ACC112 (cell line): ENCODE data around the gene CLSTN3.

Source experiments
- H2AFZ ChIP-seq: fragments of 200-600 bp; sonication (generic); one replicate; pipeline ENCODE4 v1.6.0; 2017; ENCODE audit warnings: antibody characterized with exemption, low read length; ENCODE audit not compliant: unreplicated experiment
- H3K27ac ChIP-seq: fragments of 200-600 bp; sonication (generic); 2 replicates; pipeline ENCODE4 v1.5.1; 2014; ENCODE audit warnings: low read depth, mild to moderate bottlenecking, antibody characterized with exemption, low read length, moderate library complexity
- H3K27me3 ChIP-seq: fragments of 200-600 bp; sonication (generic); 2 replicates; pipeline ENCODE4 v1.6.1; 2014; ENCODE audit warnings: mild to moderate bottlenecking, antibody characterized with exemption, low read length, moderate library complexity, mixed read lengths; ENCODE audit not compliant: insufficient read depth
- H3K36me3 ChIP-seq: fragments of 200-600 bp; sonication (generic); 2 replicates; pipeline ENCODE4 v1.6.1; 2016; ENCODE audit warnings: mild to moderate bottlenecking, antibody characterized with exemption, low read length, moderate library complexity, mixed read lengths; ENCODE audit not compliant: insufficient read depth
- H3K4me1 ChIP-seq: fragments of 200-600 bp; sonication (generic); one replicate; pipeline ENCODE4 v1.6.1; 2016; ENCODE audit warnings: low read length, mixed read lengths; ENCODE audit not compliant: insufficient read depth, unreplicated experiment, control insufficient read depth
- H3K4me3 ChIP-seq: fragments of 200-600 bp; sonication (generic); 2 replicates; pipeline ENCODE4 v1.5.1; 2014; ENCODE audit warnings: mild to moderate bottlenecking, low read depth, low read length
- H3K79me2 ChIP-seq: fragments of 200-600 bp; sonication (generic); one replicate; pipeline ENCODE4 v1.6.0; 2016; ENCODE audit warnings: low read length; ENCODE audit not compliant: control insufficient read depth, unreplicated experiment, insufficient read depth

CLSTN3 gene

DNA sequence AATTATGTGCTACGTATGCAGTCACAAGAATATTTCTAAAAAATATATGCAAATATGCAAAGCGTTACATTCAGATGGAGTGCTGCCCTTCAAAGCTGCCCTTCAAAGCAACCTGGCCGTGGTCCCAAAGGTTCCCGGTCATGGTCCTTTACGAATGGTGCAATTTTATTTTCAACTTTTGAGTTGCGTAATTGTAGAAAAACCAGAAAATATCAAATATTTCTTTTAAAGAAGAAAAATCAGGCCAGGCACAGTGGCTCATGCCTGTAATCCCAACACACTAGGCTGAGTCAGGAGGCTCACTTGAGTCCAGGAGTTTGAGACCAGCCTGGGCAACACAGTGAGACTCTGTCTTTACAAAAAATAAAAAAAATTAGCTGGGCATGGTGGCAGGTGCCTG, 21.4 kb downstream of the CLSTN3 start:
- Histone ChIP-seq H2AFZ (no peak overlapping the region), H3K27ac (no peak overlapping the region), H3K79me2 (no peaks in the 10 kb centered on the region), H3K4me3 (no peak overlapping the region), H3K4me1 (peaks cover 2% of the 10 kb centered on the region), H3K36me3 (peaks cover 4% of the 10 kb centered on the region; the same call in 1 of the 2 replicates), H3K27me3 (no peaks in the 10 kb centered on the region)

DNA sequence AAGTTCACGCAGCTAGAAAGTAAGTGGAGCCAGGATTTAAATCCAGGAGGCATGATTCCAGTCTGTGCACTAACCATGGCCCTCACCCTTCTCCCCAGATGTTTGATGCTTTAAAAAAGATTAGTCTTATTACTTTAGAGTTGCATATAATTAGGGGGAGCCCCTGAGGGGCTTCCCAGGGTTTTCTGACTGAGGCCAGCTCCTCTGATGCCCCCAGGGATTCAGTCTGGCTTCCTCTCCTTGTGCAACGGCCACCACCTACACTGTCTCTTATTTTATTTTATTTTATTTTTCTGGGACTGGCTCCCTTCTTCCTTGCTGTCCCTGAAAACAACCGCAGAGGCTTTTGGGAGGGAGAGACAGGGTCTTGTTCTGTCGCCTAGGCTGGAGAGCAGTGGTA, 22.6 kb downstream of the CLSTN3 start:
- Histone ChIP-seq H2AFZ (no peak overlapping the region), H3K27ac (no peak overlapping the region), H3K4me3 (no peak overlapping the region), H3K36me3 (peaks cover 4% of the 10 kb centered on the region; the same call in 1 of the 2 replicates), H3K27me3 (no peaks in the 10 kb centered on the region), H3K79me2 (no peaks in the 10 kb centered on the region), H3K4me1 (no peaks in the 10 kb centered on the region)

DNA sequence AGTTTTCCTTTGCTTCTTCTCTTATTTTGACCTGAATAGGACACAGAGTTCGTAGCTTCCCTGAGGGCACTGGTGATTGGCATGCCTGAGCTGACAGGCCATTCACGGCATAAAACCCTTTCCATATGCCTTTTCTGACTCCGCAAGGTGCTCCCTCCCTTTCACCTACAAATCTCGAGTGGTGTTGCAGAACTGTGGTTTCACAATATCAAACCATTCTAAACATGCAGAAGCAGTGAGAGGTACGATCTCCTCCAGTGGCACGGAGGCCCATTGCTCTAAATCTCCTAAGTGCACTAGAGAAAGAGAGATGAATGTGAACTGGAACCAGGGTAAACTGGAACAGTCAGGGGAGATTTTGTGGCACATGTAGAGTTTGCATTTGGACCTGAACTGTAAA, 23.9 kb downstream of the CLSTN3 start:
- no peaks in the 10 kb centered on the region for H3K4me1 ChIP-seq
- H3K4me3 ChIP-seq: no peak overlapping the region
- H3K27ac ChIP-seq: no peak overlapping the region
- H3K79me2 ChIP-seq: no peaks in the 10 kb centered on the region
- H3K27me3 ChIP-seq: no peaks in the 10 kb centered on the region
- no peak overlapping the region for H2AFZ ChIP-seq
- H3K36me3 ChIP-seq: peaks cover 2% of the 10 kb centered on the region; the same call in 1 of the 2 replicates

DNA sequence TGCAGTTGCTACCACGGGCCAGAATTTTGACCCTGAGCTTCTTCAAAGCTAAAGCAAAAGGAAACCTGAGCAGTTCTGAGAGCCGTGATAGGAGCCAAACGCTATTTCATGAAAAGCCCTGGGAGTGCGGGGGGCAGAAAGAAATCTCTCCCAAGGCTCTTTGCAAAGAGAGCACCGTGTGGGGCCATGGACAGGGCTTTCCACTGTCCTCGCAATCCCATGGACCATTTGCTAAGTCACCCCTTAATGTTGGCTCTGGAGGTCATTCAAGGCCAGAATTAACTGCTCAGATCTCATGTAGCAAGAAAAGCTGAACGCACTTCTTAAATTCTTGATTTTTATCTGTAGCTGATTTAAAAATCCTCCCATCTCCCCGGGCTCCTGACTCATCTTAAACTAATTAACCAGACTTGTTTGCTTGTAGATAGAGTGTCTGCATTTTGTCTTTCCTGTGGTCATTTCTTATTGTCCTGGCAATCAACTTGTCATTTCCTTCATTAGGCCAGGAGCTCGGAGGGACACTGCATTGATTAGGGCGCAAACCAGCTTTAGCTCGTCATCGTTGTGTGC, 24.8 kb downstream of the CLSTN3 start:
- Histone ChIP-seq H3K79me2 (no peaks in the 10 kb centered on the region), H3K27ac (no peak overlapping the region), H3K27me3 (no peaks in the 10 kb centered on the region), H3K4me1 (no peaks in the 10 kb centered on the region), H3K36me3 (no peaks in the 10 kb centered on the region), H2AFZ (no peak overlapping the region), H3K4me3 (no peak overlapping the region)

DNA sequence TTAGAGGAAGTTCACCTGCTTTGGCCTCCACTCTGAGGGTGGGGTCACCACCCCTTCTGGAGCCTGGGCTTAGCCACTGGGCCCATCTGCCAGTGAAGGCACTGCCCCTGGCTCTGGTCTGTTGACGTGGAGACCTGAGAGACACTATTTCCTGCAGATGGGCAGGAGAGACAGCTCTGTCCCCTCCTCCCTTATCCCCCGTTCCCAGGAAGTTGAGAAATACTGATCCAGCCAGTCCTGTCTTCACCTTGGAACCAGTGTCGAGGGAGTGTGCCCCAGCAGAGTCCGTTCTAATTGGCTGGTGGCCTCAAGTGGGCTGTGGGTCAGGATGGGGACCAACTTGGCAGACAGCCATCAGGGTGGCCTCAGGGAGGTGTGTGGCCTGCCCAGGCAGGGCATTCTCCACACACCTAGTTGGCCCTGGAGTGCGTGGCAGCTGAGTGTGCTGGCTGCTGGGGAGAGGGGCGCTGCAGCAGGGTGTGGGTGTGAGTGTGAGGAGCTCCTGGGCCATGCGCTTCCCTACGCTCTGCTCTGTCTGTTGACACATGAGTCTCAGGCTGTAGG, 25.4 kb downstream of the CLSTN3 start:
- H3K4me3 ChIP-seq: no peak overlapping the region
- H3K27me3 ChIP-seq: no peaks in the 10 kb centered on the region
- H3K4me1 ChIP-seq: no peaks in the 10 kb centered on the region
- H3K79me2 ChIP-seq: no peaks in the 10 kb centered on the region
- H3K27ac ChIP-seq: no peak overlapping the region
- no peaks in the 10 kb centered on the region for H3K36me3 ChIP-seq
- no peak overlapping the region for H2AFZ ChIP-seq

DNA sequence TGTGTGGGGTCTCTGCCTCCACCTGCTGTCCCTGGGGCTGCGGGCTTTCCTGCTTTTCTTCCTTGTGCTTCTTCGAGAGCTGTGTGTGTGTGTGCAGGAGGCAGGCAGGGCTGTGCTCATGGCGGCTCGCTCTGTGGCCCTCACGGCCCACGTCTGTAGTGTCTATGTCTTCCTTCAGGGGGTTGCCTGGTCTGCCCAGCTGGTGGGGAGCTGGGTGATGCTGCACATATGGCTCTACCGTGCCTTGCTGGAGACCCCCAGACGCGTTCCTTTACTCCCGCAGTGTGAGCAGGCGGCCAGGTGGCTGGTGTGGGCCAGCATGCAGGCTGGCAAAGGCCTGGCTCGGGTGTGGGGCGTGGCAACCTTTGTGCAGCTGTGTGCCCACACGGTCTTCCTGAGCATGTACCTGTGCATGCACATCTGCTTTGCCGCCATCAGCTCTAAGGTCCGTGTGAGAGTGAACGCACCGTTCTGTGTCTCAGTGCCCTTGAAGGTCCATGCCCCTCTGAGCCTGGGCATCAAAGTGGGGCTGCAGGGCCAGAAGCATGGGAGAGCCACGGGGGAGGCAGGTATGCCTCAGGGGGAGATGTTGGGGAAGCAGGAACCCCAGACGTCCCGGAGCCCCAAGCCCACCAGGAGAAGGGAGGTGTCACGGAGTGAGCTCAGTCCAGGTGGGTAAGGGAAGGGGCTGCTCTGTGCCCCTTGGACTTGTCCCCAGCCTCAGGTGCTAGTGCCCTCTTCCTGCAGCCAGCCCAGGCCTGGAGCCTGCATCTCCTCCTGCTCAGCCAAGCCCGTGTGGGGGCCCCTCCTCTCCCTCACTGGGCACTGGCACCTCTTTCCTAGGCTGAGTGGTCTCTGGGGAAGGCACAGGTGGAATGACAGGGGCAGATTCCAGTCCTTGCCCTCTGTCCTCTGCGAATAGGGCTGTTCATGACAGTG, 26.4 kb downstream of the CLSTN3 start:
- Histone ChIP-seq H3K36me3 (no peaks in the 10 kb centered on the region), H3K4me3 (no peak overlapping the region), H3K79me2 (no peaks in the 10 kb centered on the region), H3K27me3 (peaks cover 3% of the 10 kb centered on the region; the same call in 1 of the 2 replicates), H3K4me1 (no peaks in the 10 kb centered on the region), H2AFZ (no peak overlapping the region), H3K27ac (no peak overlapping the region)

DNA sequence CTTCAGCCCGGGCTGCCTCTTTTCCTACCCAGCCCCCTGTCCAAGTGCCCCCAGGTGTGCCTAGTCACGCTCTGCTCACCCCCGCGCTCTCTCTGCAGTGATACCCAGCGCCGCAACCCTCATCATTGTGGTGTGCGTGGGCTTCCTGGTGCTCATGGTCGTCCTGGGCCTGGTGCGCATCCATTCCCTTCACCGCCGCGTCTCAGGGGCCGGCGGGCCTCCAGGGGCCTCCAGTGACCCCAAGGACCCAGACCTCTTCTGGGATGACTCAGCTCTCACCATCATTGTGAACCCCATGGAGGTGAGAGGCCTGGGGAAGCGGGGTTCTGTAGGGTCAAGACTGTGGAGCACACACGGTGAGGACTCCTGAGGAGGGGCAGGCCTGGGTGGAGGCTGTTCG, 27.2 kb downstream of the CLSTN3 start:
- Histone ChIP-seq H2AFZ (no peak overlapping the region), H3K27me3 (peaks cover 7% of the 10 kb centered on the region), H3K36me3 (no peaks in the 10 kb centered on the region), H3K79me2 (no peaks in the 10 kb centered on the region), H3K4me3 (no peak overlapping the region), H3K27ac (no peak overlapping the region), H3K4me1 (no peaks in the 10 kb centered on the region)

DNA sequence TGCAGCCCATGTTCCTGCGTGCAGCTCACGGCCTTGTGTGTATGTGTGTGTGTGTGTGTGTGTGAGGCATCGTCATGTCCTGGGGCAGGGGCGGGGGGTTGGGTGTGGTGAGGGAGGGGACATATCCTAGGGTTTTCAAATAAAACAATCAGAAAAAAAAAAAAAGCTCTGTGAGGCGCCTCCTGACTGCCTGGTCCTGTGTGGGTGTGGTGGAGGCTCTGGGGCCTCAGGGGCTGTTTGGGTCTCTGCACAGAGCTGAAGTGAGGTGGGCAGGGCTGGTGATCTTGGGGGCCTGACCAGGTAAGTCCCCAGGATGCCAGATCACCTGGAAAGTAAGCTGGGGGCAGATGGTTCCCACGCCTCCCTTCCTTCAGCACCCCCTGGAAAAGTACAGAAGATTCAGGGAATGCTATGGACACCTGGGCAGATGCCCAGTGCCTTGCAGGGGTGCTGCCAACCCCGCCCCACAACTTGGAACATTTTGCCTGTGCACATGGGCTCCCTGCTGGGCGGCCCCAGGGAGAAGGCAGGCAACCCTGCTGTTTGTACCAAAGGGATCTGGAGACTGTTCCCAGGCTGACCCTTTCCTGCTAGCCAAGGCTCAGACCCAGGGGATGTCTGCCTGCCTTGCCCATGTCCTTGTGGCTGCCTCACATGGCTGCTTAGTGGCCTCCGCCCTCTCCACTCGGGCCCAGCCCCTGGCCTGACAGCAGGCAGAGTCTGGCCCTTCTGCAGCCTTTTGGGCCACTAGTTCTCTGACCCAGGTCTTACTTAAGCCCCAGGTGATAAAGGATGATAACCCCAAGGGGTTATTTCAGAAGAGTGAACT, 28.8 kb downstream of the CLSTN3 start:
- Histone ChIP-seq H2AFZ (no peak overlapping the region), H3K4me3 (no peak overlapping the region), H3K4me1 (no peaks in the 10 kb centered on the region), H3K36me3 (no peaks in the 10 kb centered on the region), H3K79me2 (no peaks in the 10 kb centered on the region), H3K27me3 (peaks cover 23% of the 10 kb centered on the region), H3K27ac (no peak overlapping the region)

DNA sequence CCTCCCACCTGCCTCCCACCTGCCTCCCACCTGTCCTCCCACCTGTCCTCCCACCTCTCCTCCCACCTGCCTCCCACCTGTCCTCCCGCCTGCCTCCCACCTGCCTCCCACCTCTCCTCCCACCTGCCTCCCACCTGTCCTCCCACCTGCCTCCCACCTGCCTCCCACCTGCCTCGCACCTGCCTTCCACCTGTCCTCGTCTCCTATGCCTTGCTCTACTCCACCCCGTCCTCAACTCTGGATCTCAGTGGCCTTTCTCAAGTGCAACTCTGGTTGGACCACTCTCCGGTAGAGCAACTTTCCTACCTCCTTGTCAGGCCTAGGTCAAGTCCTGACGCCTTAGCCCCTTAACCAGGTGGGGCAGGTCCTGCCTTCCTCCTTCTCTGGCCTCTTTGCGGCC, 30.0 kb downstream of the CLSTN3 start:
- no peaks in the 10 kb centered on the region for H3K79me2 ChIP-seq
- H3K4me3 ChIP-seq: no peak overlapping the region
- no peak overlapping the region for H3K27ac ChIP-seq
- no peaks in the 10 kb centered on the region for H3K36me3 ChIP-seq
- no peaks in the 10 kb centered on the region for H3K4me1 ChIP-seq
- peaks cover 31% of the 10 kb centered on the region for H3K27me3 ChIP-seq
- H2AFZ ChIP-seq: no peak overlapping the region

DNA sequence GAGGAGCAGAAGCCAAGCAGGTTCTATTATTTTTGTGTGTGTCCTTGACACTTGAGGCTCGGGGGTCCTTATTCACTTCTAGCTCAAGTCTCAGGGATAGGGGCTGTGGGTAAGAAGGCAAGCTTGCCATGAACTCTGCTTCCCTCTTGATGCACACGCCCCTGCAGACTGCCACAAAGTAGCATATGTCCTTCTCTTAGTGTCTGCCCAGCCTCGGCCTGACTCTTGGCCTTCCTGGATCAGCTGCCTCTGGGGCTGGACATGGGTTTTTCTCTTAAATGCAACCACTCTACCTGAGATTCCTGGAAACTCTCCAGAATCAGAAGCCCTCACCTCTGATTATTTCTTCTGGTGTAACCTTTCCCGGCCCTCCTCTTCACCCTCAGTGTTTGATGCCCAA, 31.2 kb downstream of the CLSTN3 start:
- Histone ChIP-seq H3K4me3 (no peak overlapping the region), H3K79me2 (no peaks in the 10 kb centered on the region), H2AFZ (no peak overlapping the region), H3K27ac (no peak overlapping the region), H3K27me3 (peaks cover 42% of the 10 kb centered on the region), H3K4me1 (no peaks in the 10 kb centered on the region), H3K36me3 (no peaks in the 10 kb centered on the region)
